ENCODE data around the gene TARS3. TPM values are rescaled to one million over a fixed set of nuclear protein-coding genes. Genes with fewer than 3 reads are reported as not detected.

The TARS3 gene
- total and polyA plus RNA-seq, 8 donors: 3.4 to 53.1 (median 15.6) TPM

DNA sequence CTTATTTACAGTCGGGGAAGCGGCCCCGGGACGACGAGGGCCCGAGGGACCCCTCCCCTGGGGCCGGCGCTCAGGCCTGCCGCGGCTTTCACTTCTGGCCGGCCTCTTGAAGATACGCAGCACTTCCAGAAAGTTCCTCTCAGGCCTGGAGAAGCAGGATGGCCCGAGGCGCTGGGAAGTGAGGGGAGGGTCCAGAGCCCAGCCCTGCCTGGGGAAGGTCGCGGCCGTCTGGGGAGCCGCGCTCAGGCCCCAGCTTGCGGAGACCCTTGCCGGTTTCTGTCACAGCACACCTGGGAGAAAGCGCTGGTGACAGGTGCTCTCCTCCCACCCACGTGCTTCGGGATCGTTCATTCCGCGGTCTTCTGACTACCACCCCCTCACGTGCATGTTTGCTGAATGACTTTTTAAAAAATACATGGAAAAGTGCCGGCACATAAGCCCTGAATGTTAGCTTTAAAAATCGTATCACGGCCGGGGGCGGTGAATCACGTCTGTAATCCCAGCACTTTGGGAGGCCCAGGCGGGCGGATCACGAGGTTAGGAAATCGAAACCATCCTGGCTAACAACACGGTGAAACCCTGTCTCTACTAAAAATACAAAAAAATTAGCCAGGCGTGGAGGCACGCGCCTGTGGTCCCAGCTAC, 71.4 kb downstream of the TARS3 start:
- TF ChIP-seq, protein P1, sequence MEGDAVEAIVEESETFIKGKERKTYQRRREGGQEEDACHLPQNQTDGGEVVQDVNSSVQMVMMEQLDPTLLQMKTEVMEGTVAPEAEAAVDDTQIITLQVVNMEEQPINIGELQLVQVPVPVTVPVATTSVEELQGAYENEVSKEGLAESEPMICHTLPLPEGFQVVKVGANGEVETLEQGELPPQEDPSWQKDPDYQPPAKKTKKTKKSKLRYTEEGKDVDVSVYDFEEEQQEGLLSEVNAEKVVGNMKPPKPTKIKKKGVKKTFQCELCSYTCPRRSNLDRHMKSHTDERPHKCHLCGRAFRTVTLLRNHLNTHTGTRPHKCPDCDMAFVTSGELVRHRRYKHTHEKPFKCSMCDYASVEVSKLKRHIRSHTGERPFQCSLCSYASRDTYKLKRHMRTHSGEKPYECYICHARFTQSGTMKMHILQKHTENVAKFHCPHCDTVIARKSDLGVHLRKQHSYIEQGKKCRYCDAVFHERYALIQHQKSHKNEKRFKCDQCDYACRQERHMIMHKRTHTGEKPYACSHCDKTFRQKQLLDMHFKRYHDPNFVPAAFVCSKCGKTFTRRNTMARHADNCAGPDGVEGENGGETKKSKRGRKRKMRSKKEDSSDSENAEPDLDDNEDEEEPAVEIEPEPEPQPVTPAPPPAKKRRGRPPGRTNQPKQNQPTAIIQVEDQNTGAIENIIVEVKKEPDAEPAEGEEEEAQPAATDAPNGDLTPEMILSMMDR (IDR thresholded peaks at IDR 0.05): no peak
- no peak for TF ChIP-seq POLR2A (IDR thresholded peaks at IDR 0.05)
- TF ChIP-seq EP300 (IDR thresholded peaks at IDR 0.05): no peak
- no peak for TF ChIP-seq POLR2AphosphoS5 (IDR thresholded peaks at IDR 0.05)
- no peak for DNase-seq
- WGBS, 5 donors: 29 to 34% (median 32%) methylated on average over 42 of the region's 42 CpGs
- peak overlapping the region; percentile 73 to 99 (median 86) for H3K4me3 ChIP-seq
- peaks cover 4 to 41% (median 36%) of the 10 kb centered on the region in 4 donors for H3K36me3 ChIP-seq
- peaks cover 29 to 48% (median 39%) of the 10 kb centered on the region in 4 donors for H3K4me1 ChIP-seq
- H3K27ac ChIP-seq: peak overlapping the region; percentile 94 to 99 (median 99)
- no peaks in the 10 kb centered on the region for H3K9me3 ChIP-seq
- intact Hi-C loops (cut with DNase I; ENCODE audit: low total_unique reads): no loop called here
- H3K27me3 ChIP-seq: no peaks in the 10 kb centered on the region

DNA sequence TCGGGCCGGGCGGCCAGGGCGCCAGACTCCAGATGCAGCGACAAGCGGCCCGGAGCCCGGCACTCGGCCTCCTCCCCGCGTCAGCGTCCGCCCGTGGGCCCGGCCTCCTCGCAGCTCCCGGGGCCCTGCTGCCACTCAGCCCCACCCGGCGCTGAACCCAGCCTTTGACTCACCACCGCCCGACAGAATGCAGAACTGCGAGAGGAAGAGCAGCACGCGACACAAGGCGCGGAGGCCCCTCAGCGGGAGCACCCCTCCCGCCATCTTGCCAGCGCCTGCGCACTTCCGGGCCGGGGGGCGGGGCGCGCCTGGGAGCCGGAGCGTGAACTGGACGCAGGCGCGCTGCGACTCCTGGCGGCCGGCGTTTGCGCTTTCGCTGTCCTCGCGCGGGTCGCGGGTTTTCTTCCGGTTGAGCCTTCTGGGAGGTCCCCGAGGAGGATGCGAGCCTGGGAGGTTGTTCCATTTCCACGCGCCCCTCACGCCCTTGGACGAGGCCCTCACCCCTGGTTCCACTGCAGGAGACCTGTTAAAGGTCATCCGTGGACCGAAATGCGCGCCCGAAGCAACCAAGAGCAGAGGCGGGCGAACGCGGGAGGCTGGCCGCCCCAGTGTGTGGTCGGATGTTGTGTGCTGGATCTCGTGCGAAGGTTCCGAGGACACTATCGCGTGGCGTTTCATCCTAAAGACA, 72.0 kb downstream of the TARS3 start, which contains the start of gene TM2D3:
Gene TM2D3 (minus strand): TSS at position 284 of the 688 bp plus-strand sequence. CDS start 20 bp downstream, at position 264.
- peak in 2 of 4 donors; percentile 34 to 68 for TF ChIP-seq POLR2A (IDR thresholded peaks at IDR 0.05)
- TF ChIP-seq POLR2AphosphoS5 (IDR thresholded peaks at IDR 0.05): peak; percentile 95 to 98 (median 96)
- TF ChIP-seq, protein P1 (IDR thresholded peaks at IDR 0.05): peak in 5 of 7 experiments; percentile 57 to 93 (median 87)
- TF ChIP-seq EP300 (IDR thresholded peaks at IDR 0.05): no peak
- no peaks in the 10 kb centered on the region for H3K9me3 ChIP-seq
- intact Hi-C loops (cut with DNase I; ENCODE audit: low total_unique reads): no loop called here
- peak; percentile 95 to 98 for DNase-seq
- H3K27me3 ChIP-seq: no peaks in the 10 kb centered on the region
- peaks cover 29 to 53% (median 41%) of the 10 kb centered on the region in 4 donors for H3K4me1 ChIP-seq
- H3K4me3 ChIP-seq: peak within 1 kb of the TSS; percentile 73 to 99 (median 86)
- 0 to 1% (median 0%) methylated on average over 45 to 75 of the region's 75 CpGs for WGBS, 5 donors
- peaks cover 6 to 45% (median 40%) of the 10 kb centered on the region in 4 donors for H3K36me3 ChIP-seq
- peak within 1 kb of the TSS; percentile 94 to 99 (median 99) for H3K27ac ChIP-seq

DNA sequence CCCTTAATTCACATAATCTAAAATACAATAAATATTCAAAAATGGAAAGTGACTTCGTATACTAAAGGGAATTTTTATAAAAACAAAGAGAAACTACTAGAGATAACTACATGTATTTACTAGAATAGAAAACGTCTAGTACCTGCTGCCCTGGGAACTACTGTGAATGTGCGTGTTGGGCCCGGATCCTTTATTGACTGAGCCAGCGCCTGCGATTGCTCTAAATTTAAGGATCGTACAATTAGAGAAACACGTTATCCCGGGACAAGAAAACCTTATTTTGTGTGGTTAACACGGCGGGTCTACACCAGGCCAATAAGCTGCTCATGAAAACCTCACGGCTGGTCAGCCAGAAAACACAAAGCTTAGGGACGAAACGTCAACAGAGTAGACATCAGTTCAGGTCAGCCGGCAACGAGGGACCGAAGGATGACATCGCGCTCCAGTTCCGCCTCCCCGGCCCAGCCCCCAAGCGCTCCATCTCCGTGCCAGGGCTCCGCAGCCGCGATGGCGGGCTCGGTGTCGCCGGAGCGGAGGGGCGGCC, 72.6 kb downstream of the TARS3 start:
- Histone ChIP-seq H3K27ac (peak overlapping the region; percentile 94 to 99 (median 99)), H3K36me3 (peaks cover 10 to 45% (median 40%) of the 10 kb centered on the region in 4 donors), H3K4me3 (peak overlapping the region; percentile 73 to 99 (median 86)), H3K4me1 (peaks cover 29 to 59% (median 42%) of the 10 kb centered on the region in 4 donors), H3K27me3 (no peaks in the 10 kb centered on the region), H3K9me3 (no peaks in the 10 kb centered on the region)
- no peak for DNase-seq
- intact Hi-C loops (cut with DNase I; ENCODE audit: low total_unique reads): no loop called here
- TF ChIP-seq, protein P1 (IDR thresholded peaks at IDR 0.05): no peak
- no peak for TF ChIP-seq EP300 (IDR thresholded peaks at IDR 0.05)
- peak in 1 of 4 donors; percentile 17 for TF ChIP-seq POLR2A (IDR thresholded peaks at IDR 0.05)
- TF ChIP-seq POLR2AphosphoS5 (IDR thresholded peaks at IDR 0.05): no peak
- 0 to 1% (median 1%) methylated on average over 14 to 32 of the region's 32 CpGs for WGBS, 5 donors

DNA sequence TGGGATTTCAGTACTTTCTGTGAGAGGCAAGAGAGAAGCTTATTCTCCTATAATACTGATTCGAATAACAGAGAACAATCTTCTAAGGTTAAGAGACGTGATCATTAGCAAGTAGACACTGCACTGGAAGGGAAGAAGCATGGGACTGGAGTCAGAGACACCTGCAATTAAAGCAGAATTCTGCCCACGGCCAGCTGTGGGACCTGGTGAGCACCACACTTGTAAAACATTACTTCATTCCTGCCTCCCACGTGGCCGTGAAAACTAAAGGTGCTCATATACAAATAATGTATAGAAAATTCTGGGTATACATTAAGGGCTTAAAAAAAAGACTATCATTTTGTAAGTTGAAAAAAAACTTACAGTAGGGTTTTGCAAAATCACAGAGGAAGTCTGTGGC, 74.1 kb downstream of the TARS3 start:
- H3K27me3 ChIP-seq: no peaks in the 10 kb centered on the region
- intact Hi-C loops (cut with DNase I; ENCODE audit: low total_unique reads): no loop called here
- TF ChIP-seq POLR2AphosphoS5 (IDR thresholded peaks at IDR 0.05) (no peak), EP300 (IDR thresholded peaks at IDR 0.05) (no peak), POLR2A (IDR thresholded peaks at IDR 0.05) (no peak)
- TF ChIP-seq, protein P1 (IDR thresholded peaks at IDR 0.05): no peak
- no peaks in the 10 kb centered on the region for H3K9me3 ChIP-seq
- no peak for DNase-seq
- H3K4me3 ChIP-seq: no peak overlapping the region
- H3K36me3 ChIP-seq: peaks cover 21 to 50% (median 42%) of the 10 kb centered on the region in 4 donors
- peak overlapping the region in 1 of 5 donors; percentile 99 for H3K27ac ChIP-seq
- 54 to 63% (median 58%) methylated on average over 5 of the region's 5 CpGs for WGBS, 5 donors
- H3K4me1 ChIP-seq: peaks cover 29 to 62% (median 42%) of the 10 kb centered on the region in 4 donors

All from stomach (tissue), 9 donors.